Caco-2 (cell line): ENCODE data around the gene ZNF48. TPM values are rescaled to one million over a fixed set of nuclear protein-coding genes. Genes with fewer than 3 reads are reported as not detected.
A peak's percentile ranks its signal among the peaks of the same experiment; 100 is the strongest.

Source experiments
- BruUV-seq: library from RNA; stranded (reverse); fragments of 400-500 nt; replicated peaks from 2 replicates; lab custom pipeline; 2021; lab: Mats Ljungman, UMichigan
- CTCF ChIA-PET: fragments of 300-600 bp; sonication (Branson Sonifier 250); formaldehyde crosslinking; loops from one replicate; lab custom pipeline; 2022; ENCODE audit warnings: antibody characterized with exemption; lab: Charles Lee
- POLR2A ChIA-PET: fragments of 300-600 bp; sonication (Branson Sonifier 250); formaldehyde crosslinking; loops from one replicate; lab custom pipeline; 2022; ENCODE audit warnings: antibody characterized with exemption; lab: Charles Lee
- DNase-seq, 2 experiments: peaks; one replicate each; pipeline versions ENCODE4 v3.0.0 to v3.0.0-alpha.2; 2020 to 2022
- H3K27me3 ChIP-seq: replicated peaks from 2 replicates; pipeline ENCODE4 v1.6.0; 2011; ENCODE audit warnings: low read length; ENCODE audit not compliant: control insufficient read depth, insufficient read depth
- H3K36me3 ChIP-seq: 2 replicates; pipeline ENCODE4 v1.5.1; 2011; ENCODE audit warnings: low read length; ENCODE audit not compliant: control insufficient read depth, insufficient read depth
- H3K4me1 ChIP-seq: fragments of 250-450 bp; sonication (Bioruptor Pico); 2 replicates; pipeline ENCODE4 v1.5.1; 2020; ENCODE audit warnings: mild to moderate bottlenecking
- H3K4me3 ChIP-seq: 2 replicates; pipeline ENCODE4 v1.5.1; 2011; ENCODE audit warnings: low read depth, mild to moderate bottlenecking, control low read depth, low read length
- H3K9me3 ChIP-seq: fragments of 250-450 bp; sonication (Bioruptor Pico); 2 replicates; pipeline ENCODE4 v1.5.1; 2020; ENCODE audit warnings: mild to moderate bottlenecking, moderate library complexity
- H3K27ac Mint-ChIP-seq: one replicate; pipeline ENCODE4 v1.8.0; 2022; ENCODE audit warnings: mixed read lengths; ENCODE audit not compliant: unreplicated experiment
- H3K27me3 Mint-ChIP-seq: one replicate; pipeline ENCODE4 v1.8.0; 2022; ENCODE audit warnings: mixed read lengths; ENCODE audit not compliant: insufficient read depth, unreplicated experiment
- H3K36me3 Mint-ChIP-seq: one replicate; pipeline ENCODE4 v1.8.0; 2022; ENCODE audit warnings: mild to moderate bottlenecking, mixed read lengths; ENCODE audit not compliant: insufficient read depth, unreplicated experiment
- H3K4me1 Mint-ChIP-seq: one replicate; pipeline ENCODE4 v1.8.0; 2022; ENCODE audit warnings: low read depth, mixed read lengths; ENCODE audit not compliant: unreplicated experiment
- H3K4me3 Mint-ChIP-seq: one replicate; pipeline ENCODE4 v1.8.0; 2022; ENCODE audit warnings: mild to moderate bottlenecking, moderate library complexity, mixed read lengths; ENCODE audit not compliant: unreplicated experiment
- H3K9me3 Mint-ChIP-seq: one replicate; pipeline ENCODE4 v1.8.0; 2022; ENCODE audit warnings: mixed read lengths; ENCODE audit not compliant: unreplicated experiment
- CTCF ChIP-seq, 2 experiments: fragments of 200-600 bp in 1 of 2; IDR thresholded peaks; 1 replicate in 1 of 2; 2 replicates in 1 of 2; pipeline versions ENCODE4 v1.5.1 to v1.8.0; 2011 to 2022; ENCODE audit warnings: antibody characterized with exemption in 1 of 2, control low read depth in 1 of 2, inconsistent platforms in 1 of 2, low read depth in 1 of 2, low read length in 1 of 2, mild to moderate bottlenecking in 1 of 2, moderate library complexity in 1 of 2; ENCODE audit not compliant: insufficient read depth in 1 of 2, severe bottlenecking in 1 of 2, unreplicated experiment in 1 of 2
- intact Hi-C: fragments of 100-400 bp; cut with micrococcal nuclease; formaldehyde crosslinking; loops from one replicate; pipeline ENCODE4 v1.10.0; 2022; ENCODE audit not compliant: unreplicated experiment
- total RNA-seq: library from RNA; stranded (reverse); gene quantifications from 2 replicates; pipeline ENCODE4 v1.2.3, GENCODE V29; 2022

Gene ZNF48
- total RNA-seq, 1 experiment from 2014 or later = 13.4 TPM

- peak overlapping the region; percentile 80 for H3K4me3 ChIP-seq
- no peaks in the 10 kb centered on the region for H3K27me3 ChIP-seq
- intact Hi-C loops = no loop called here
- H3K4me3 Mint-ChIP-seq = peak overlapping the region; percentile 87
- ChIA-PET CTCF (interaction anchor here (2.7 kb wide), 1 partner anchor 15 kb away, joined by 17 read pairs; the partner anchor contains the start of gene DCTPP1), POLR2A (interaction anchor here (0.5 to 1.8 kb wide), 2 partner anchors 27 to 84 kb away, joined by 4 to 5 read pairs; no protein-coding TSS in a partner anchor)
- no peak for TF ChIP-seq CTCF (IDR thresholded peaks at IDR 0.05; ENCODE audit: insufficient read depth in 1 of 2, low read depth in 1 of 2, low read length in 1 of 2, severe bottlenecking in 1 of 2, unreplicated experiment in 1 of 2)
- peaks cover 8% of the 10 kb centered on the region; the same call in 1 of the 2 replicates for H3K36me3 ChIP-seq
- peaks cover 41% of the 10 kb centered on the region for H3K36me3 Mint-ChIP-seq
- no peak for DNase-seq
- no peaks in the 10 kb centered on the region for H3K27me3 Mint-ChIP-seq
- H3K4me1 ChIP-seq = peaks cover 29% of the 10 kb centered on the region
- no peaks in the 10 kb centered on the region for H3K9me3 ChIP-seq
- H3K27ac Mint-ChIP-seq = peak overlapping the region; percentile 39
- H3K4me1 Mint-ChIP-seq = peaks cover 13% of the 10 kb centered on the region
- BruUV-seq = no TSS peak
- no peaks in the 10 kb centered on the region for H3K9me3 Mint-ChIP-seq
Measured at GRCh38 chr16:30445149-30445407, 49.9 kb downstream of the ZNF48 start.

GRCh38 chr16:30445408-30446202 lies 50.4 kb downstream of the ZNF48 start, which contains the start of gene SEPHS2:
SEPHS2 (minus strand) TSS chr16:30445874; CDS start chr16:30445727, 147 bp downstream.
- H3K27me3 Mint-ChIP-seq = no peaks in the 10 kb centered on the region
- peak within 1 kb of the TSS; percentile 98 for H3K27ac Mint-ChIP-seq
- no peaks in the 10 kb centered on the region for H3K9me3 ChIP-seq
- intact Hi-C loops = no loop called here
- no peaks in the 10 kb centered on the region for H3K9me3 Mint-ChIP-seq
- no TSS peak for BruUV-seq
- H3K27me3 ChIP-seq = no peaks in the 10 kb centered on the region
- H3K36me3 Mint-ChIP-seq = peaks cover 41% of the 10 kb centered on the region
- peaks cover 8% of the 10 kb centered on the region; the same call in 1 of the 2 replicates for H3K36me3 ChIP-seq
- H3K4me3 ChIP-seq = peak within 1 kb of the TSS; percentile 80
- TF ChIP-seq CTCF (IDR thresholded peaks at IDR 0.05; ENCODE audit: insufficient read depth in 1 of 2, low read depth in 1 of 2, low read length in 1 of 2, severe bottlenecking in 1 of 2, unreplicated experiment in 1 of 2) = no peak
- CTCF ChIA-PET = interaction anchor here (2.7 kb wide), 1 partner anchor 16 kb away, joined by 17 read pairs; the partner anchor contains the start of gene DCTPP1
- H3K4me1 Mint-ChIP-seq = peaks cover 13% of the 10 kb centered on the region
- POLR2A ChIA-PET = interaction anchor here (0.5 to 1.8 kb wide), 2 partner anchors 28 to 84 kb away, joined by 4 to 5 read pairs; no protein-coding TSS in a partner anchor
- H3K4me1 ChIP-seq = peaks cover 29% of the 10 kb centered on the region
- peak; percentile 96 to 98 for DNase-seq
- peak within 1 kb of the TSS; percentile 87 for H3K4me3 Mint-ChIP-seq

- POLR2A ChIA-PET = interaction anchor here (0.7 to 1.8 kb wide), 2 partner anchors 28 to 366 kb away, joined by 3 to 4 read pairs; no protein-coding TSS in a partner anchor
- intact Hi-C loops = no loop called here
- no peaks in the 10 kb centered on the region for H3K9me3 ChIP-seq
- Mint-ChIP-seq H3K4me1 (peaks cover 13% of the 10 kb centered on the region), H3K27me3 (no peaks in the 10 kb centered on the region), H3K27ac (peak overlapping the region; percentile 98), H3K9me3 (no peaks in the 10 kb centered on the region), H3K4me3 (peak overlapping the region; percentile 87), H3K36me3 (peaks cover 41% of the 10 kb centered on the region)
- H3K4me1 ChIP-seq = peaks cover 29% of the 10 kb centered on the region
- peaks cover 8% of the 10 kb centered on the region; the same call in 1 of the 2 replicates for H3K36me3 ChIP-seq
- DNase-seq = no peak
- CTCF ChIA-PET = interaction anchor here (2.7 kb wide), 1 partner anchor 16 kb away, joined by 17 read pairs; the partner anchor contains the start of gene DCTPP1
- TSS peak; percentile 93 for BruUV-seq
- TF ChIP-seq CTCF (IDR thresholded peaks at IDR 0.05; ENCODE audit: insufficient read depth in 1 of 2, low read depth in 1 of 2, low read length in 1 of 2, severe bottlenecking in 1 of 2, unreplicated experiment in 1 of 2) = no peak
- peak overlapping the region; percentile 80 for H3K4me3 ChIP-seq
- no peaks in the 10 kb centered on the region for H3K27me3 ChIP-seq
Measured at GRCh38 chr16:30446203-30446595, 51.0 kb downstream of the ZNF48 start.
